GM23338 (cell line): ENCODE data around the gene EPG5. TPM values are rescaled to one million over a fixed set of nuclear protein-coding genes. Genes with fewer than 3 reads are reported as not detected.
A peak's percentile ranks its signal among the peaks of the same experiment; 100 is the strongest.

Experiments
- ATAC-seq: fragments of 200-7000 bp; cut with Tn5 transposase; 3 replicates; pipeline ENCODE4 v1.9.1; 2020
- DNase-seq: peaks from one replicate; pipeline ENCODE4 v3.0.0-alpha.2; 2015; ENCODE audit warnings: low spot score
- H2AFZ ChIP-seq: fragments of 200-600 bp; sonication (generic); 2 replicates; pipeline ENCODE4 v1.8.0; 2016; ENCODE audit warnings: antibody characterized with exemption, mild to moderate bottlenecking, moderate library complexity
- H3F3A ChIP-seq: fragments of 200-600 bp; sonication (generic); replicated peaks from 2 replicates; pipeline ENCODE4 v1.8.0; 2017; ENCODE audit warnings: antibody characterized with exemption, mixed run types, low read depth
- H3K27ac ChIP-seq: fragments of 200-600 bp; sonication (generic); 2 replicates; pipeline ENCODE4 v1.6.1; 2016; ENCODE audit warnings: low read depth
- H3K27me3 ChIP-seq: fragments of 200-600 bp; sonication (generic); 2 replicates; pipeline ENCODE4 v1.8.0; 2016; ENCODE audit warnings: mild to moderate bottlenecking, mixed run types, moderate library complexity; ENCODE audit not compliant: insufficient read depth
- H3K36me3 ChIP-seq: fragments of 200-600 bp; sonication (generic); 2 replicates; pipeline ENCODE4 v1.8.0; 2016; ENCODE audit warnings: mild to moderate bottlenecking; ENCODE audit not compliant: insufficient read depth
- H3K4me1 ChIP-seq: fragments of 200-600 bp; sonication (generic); 2 replicates; pipeline ENCODE4 v1.8.0; 2016; ENCODE audit warnings: mild to moderate bottlenecking, moderate library complexity; ENCODE audit not compliant: insufficient read depth
- H3K4me2 ChIP-seq: fragments of 200-600 bp; sonication (generic); 2 replicates; pipeline ENCODE4 v1.7.1; 2017; ENCODE audit warnings: mixed run types
- H3K4me3 ChIP-seq: fragments of 200-600 bp; sonication (generic); 2 replicates; pipeline ENCODE4 v1.6.1; 2016; ENCODE audit warnings: mixed run types
- H3K79me2 ChIP-seq: fragments of 200-600 bp; sonication (generic); replicated peaks from 2 replicates; pipeline ENCODE4 v1.8.0; 2017; ENCODE audit warnings: mild to moderate bottlenecking; ENCODE audit not compliant: insufficient read depth
- H3K9me2 ChIP-seq: fragments of 200-600 bp; sonication (generic); 2 replicates; pipeline ENCODE4 v1.8.0; 2017; ENCODE audit not compliant: insufficient read depth
- H4K20me1 ChIP-seq: fragments of 200-600 bp; sonication (generic); replicated peaks from 2 replicates; pipeline ENCODE4 v1.8.0; 2017; ENCODE audit warnings: mild to moderate bottlenecking; ENCODE audit not compliant: insufficient read depth
- H3K27ac Mint-ChIP-seq: 2 replicates; pipeline ENCODE4 v1.8.0; 2020; ENCODE audit warnings: inconsistent platforms, mild to moderate bottlenecking, moderate library complexity, mixed read lengths
- H3K27me3 Mint-ChIP-seq: 3 replicates; pipeline ENCODE4 v1.8.0; 2022; ENCODE audit warnings: low read depth, mild to moderate bottlenecking, moderate library complexity, mixed read lengths, inconsistent platforms; ENCODE audit not compliant: insufficient read depth, poor library complexity
- H3K36me3 Mint-ChIP-seq: 3 replicates; pipeline ENCODE4 v1.8.0; 2021; ENCODE audit warnings: low read depth, mild to moderate bottlenecking, inconsistent platforms, moderate library complexity, mixed read lengths
- H3K4me1 Mint-ChIP-seq: 3 replicates; pipeline ENCODE4 v1.8.0; 2020; ENCODE audit warnings: mild to moderate bottlenecking, inconsistent platforms, mixed read lengths
- H3K4me3 Mint-ChIP-seq: 3 replicates; pipeline ENCODE4 v1.8.0; 2021; ENCODE audit warnings: moderate library complexity, mild to moderate bottlenecking, inconsistent platforms, mixed read lengths
- H3K9me3 Mint-ChIP-seq: 3 replicates; pipeline ENCODE4 v1.8.0; 2020; ENCODE audit warnings: moderate library complexity, mild to moderate bottlenecking, inconsistent platforms, mixed read lengths
- CTCF ChIP-seq, 2 experiments: fragments of 200-600 bp in 1 of 2; sonication (generic) in 1 of 2; conservative IDR thresholded peaks; 2 replicates each; pipeline versions ENCODE4 v1.5.1 to v1.6.1; 2016 to 2017; ENCODE audit warnings: antibody characterized with exemption in 2 of 2, low read depth in 2 of 2, mild to moderate bottlenecking in 2 of 2, moderate library complexity in 1 of 2
- JUNB ChIP-seq: IDR thresholded peaks from one replicate; pipeline ENCODE4 v1.6.1; 2016; ENCODE audit warnings: antibody characterized with exemption; ENCODE audit not compliant: unreplicated experiment
- NANOG ChIP-seq: IDR thresholded peaks from 2 replicates; pipeline ENCODE4 v1.6.1; 2016; ENCODE audit warnings: antibody characterized with exemption, borderline replicate concordance
- ZNF462 ChIP-seq: fragments of 250-450 bp; sonication (Bioruptor Pico); IDR thresholded peaks from 2 replicates; pipeline ENCODE4 v1.5.0; 2020; ENCODE audit warnings: mild to moderate bottlenecking, moderate library complexity
- polyA plus RNA-seq: library from polyadenylated mRNA; unstranded; fragments of >200 nt; fragmentation: Nextera tagmentation; extraction: Ambion mirVana; gene quantifications from 2 replicates; pipeline ENCODE4 v1.2.1, GENCODE V29; 2016
- total RNA-seq: library from RNA; depleted of rRNA; stranded (reverse); fragments of >200 nt; shearing (Covaris generic); gene quantifications from 2 replicates; pipeline ENCODE4 v1.2.3, GENCODE V29; 2014

The EPG5 gene
- total and polyA plus RNA-seq, 2 experiments from 2014 or later, result 4.1 to 29.2 TPM

GRCh38 chr18:45839414-45840395 lies 127.4 kb downstream of the EPG5 start:
- TF ChIP-seq ZNF462, result 0 out of 2 replicates have a peak, but pooled peaks have one; percentile 36
- TF ChIP-seq CTCF (conservative IDR thresholded peaks at IDR 0.05; ENCODE audit: low read depth in 2 of 2), result peak; percentile 67 to 76
- no peak for TF ChIP-seq NANOG
- TF ChIP-seq JUNB, result no peak
- H3K4me3 ChIP-seq, result no peak overlapping the region
- no peaks in the 10 kb centered on the region for H3K79me2 ChIP-seq
- H3K4me2 ChIP-seq, result no peak overlapping the region
- H3K9me3 Mint-ChIP-seq, result no peaks in the 10 kb centered on the region
- no peak overlapping the region for H3K4me3 Mint-ChIP-seq
- no peak overlapping the region for H3K27ac ChIP-seq
- H3K27ac Mint-ChIP-seq, result no peak overlapping the region; the same call in 1 of the 2 replicates
- H3K9me2 ChIP-seq, result no peaks in the 10 kb centered on the region
- DNase-seq (peak; percentile 76), ATAC-seq (peak; percentile 62)
- no peaks in the 10 kb centered on the region for H4K20me1 ChIP-seq
- no peaks in the 10 kb centered on the region for H3K36me3 ChIP-seq
- no peaks in the 10 kb centered on the region; the same call in 2 of the 3 replicates for H3K36me3 Mint-ChIP-seq
- H3K27me3 ChIP-seq, result peaks cover 27% of the 10 kb centered on the region
- H2AFZ ChIP-seq, result no peak overlapping the region
- peaks cover 18% of the 10 kb centered on the region for H3K27me3 Mint-ChIP-seq
- peaks cover 15% of the 10 kb centered on the region; the same call in 1 of the 2 replicates for H3K4me1 ChIP-seq
- H3K4me1 Mint-ChIP-seq, result peaks cover 20% of the 10 kb centered on the region
- H3F3A ChIP-seq, result 0 out of 2 replicates have a peak, but pooled peaks cover 4% of the 10 kb centered on the region
